CD4-positive, alpha-beta T cell treated with Interleukin-1 beta for 1 hour (primary cell): Measurements from ENCODE around the gene NECTIN1.
A peak's percentile ranks its signal among the peaks of the same experiment; 100 is the strongest.

Experiments used
- DNase-seq, 2 donors: peaks; one replicate each; pipeline ENCODE4 v3.0.0-alpha.2; 2020 to 2022

NECTIN1 gene

GRCh38 chr11:119637481-119637880 is 91.5 kb downstream of the NECTIN1 start:
- DNase-seq = no peak

- no peak for DNase-seq
Observed at GRCh38 chr11:119635776-119636175, 93.2 kb downstream of the NECTIN1 start.

- DNase-seq = no peak
Observed at GRCh38 chr11:119635041-119635740, 93.8 kb downstream of the NECTIN1 start.

- no peak for DNase-seq
Observed at GRCh38 chr11:119634301-119634700, 94.7 kb downstream of the NECTIN1 start.

- no peak for DNase-seq
Observed at GRCh38 chr11:119629834-119630624, 99.0 kb downstream of the NECTIN1 start.

GRCh38 chr11:119629085-119629484 is 99.9 kb downstream of the NECTIN1 start:
- DNase-seq = no peak

GRCh38 chr11:119627286-119627685 is 101.7 kb downstream of the NECTIN1 start:
- no peak for DNase-seq

GRCh38 chr11:119626871-119627270 is 102.1 kb downstream of the NECTIN1 start:
- DNase-seq = no peak

- no peak for DNase-seq
Observed at GRCh38 chr11:119626197-119626841, 102.7 kb downstream of the NECTIN1 start.

GRCh38 chr11:119625206-119625978 is 103.6 kb downstream of the NECTIN1 start:
- DNase-seq = no peak

GRCh38 chr11:119624629-119625028 is 104.4 kb downstream of the NECTIN1 start:
- no peak for DNase-seq

GRCh38 chr11:119624102-119624615 is 104.8 kb downstream of the NECTIN1 start:
- no peak for DNase-seq

GRCh38 chr11:119623682-119624081 is 105.3 kb downstream of the NECTIN1 start:
- DNase-seq = no peak

GRCh38 chr11:119622454-119623143 is 106.4 kb downstream of the NECTIN1 start:
- no peak for DNase-seq

- DNase-seq = no peak
Observed at GRCh38 chr11:119619665-119620064, 109.3 kb downstream of the NECTIN1 start.

- DNase-seq = peak in 1 of 2 donors; percentile 46
Observed at GRCh38 chr11:119618208-119618909, 110.6 kb downstream of the NECTIN1 start.

- no peak for DNase-seq
Observed at GRCh38 chr11:119617340-119617713, 111.7 kb downstream of the NECTIN1 start.

GRCh38 chr11:119616586-119617339 is 112.2 kb downstream of the NECTIN1 start:
- no peak for DNase-seq

- DNase-seq = no peak
Observed at GRCh38 chr11:119615882-119616196, 113.2 kb downstream of the NECTIN1 start.

- peak in 1 of 2 donors; percentile 8 for DNase-seq
Observed at GRCh38 chr11:119615003-119615881, 113.8 kb downstream of the NECTIN1 start.
